WTC11 (cell line): ENCODE results near the gene DISC1. TPM values are rescaled to one million over a fixed set of nuclear protein-coding genes. Genes with fewer than 3 reads are reported as not detected.

ENCODE experiments used
- ATAC-seq: fragments of 200-7000 bp; cut with Tn5 transposase; 2 replicates; pipeline ENCODE4 v1.10.0; 2021; ENCODE audit warnings: mild to moderate bottlenecking, moderate library complexity
- CTCF ChIA-PET: fragments of 300-600 bp; sonication (Branson Sonifier 250); formaldehyde crosslinking; loops from one replicate; lab custom pipeline; 2021; ENCODE audit warnings: antibody characterized with exemption; lab: Charles Lee
- POLR2A ChIA-PET: fragments of 350-600 bp; sonication (Branson Sonifier 250); formaldehyde crosslinking; loops from one replicate; lab custom pipeline; 2021; ENCODE audit warnings: antibody characterized with exemption; lab: Charles Lee
- DNase-seq: peaks from one replicate; pipeline ENCODE4 v3.0.0; 2021; ENCODE audit warnings: low spot score
- H3K27ac Mint-ChIP-seq: 2 replicates; pipeline ENCODE4 v1.8.0; 2021; ENCODE audit warnings: mixed read lengths
- H3K27me3 Mint-ChIP-seq: 2 replicates; pipeline ENCODE4 v1.8.0; 2021; ENCODE audit warnings: low read depth, mild to moderate bottlenecking, moderate library complexity, mixed read lengths
- H3K36me3 Mint-ChIP-seq: 2 replicates; pipeline ENCODE4 v1.8.0; 2021; ENCODE audit warnings: mixed read lengths
- H3K4me1 Mint-ChIP-seq: 2 replicates; pipeline ENCODE4 v1.8.0; 2022; ENCODE audit warnings: mixed read lengths
- H3K4me3 Mint-ChIP-seq: 2 replicates; pipeline ENCODE4 v1.8.0; 2021; ENCODE audit warnings: mild to moderate bottlenecking, moderate library complexity, mixed read lengths
- H3K9me3 Mint-ChIP-seq: 2 replicates; pipeline ENCODE4 v1.8.0; 2021; ENCODE audit warnings: mixed read lengths
- ARID4B ChIP-seq: sonication (generic); formaldehyde crosslinking; IDR thresholded peaks from 2 replicates; pipeline ENCODE4 v1.8.0; 2023; ENCODE audit warnings: missing genetic modification reagents, mild to moderate bottlenecking, borderline replicate concordance
- ATF1 ChIP-seq: sonication (generic); formaldehyde crosslinking; IDR thresholded peaks from 2 replicates; pipeline ENCODE4 v1.8.1; 2023; ENCODE audit warnings: mild to moderate bottlenecking, moderate library complexity, missing genetic modification reagents
- E2F1 ChIP-seq: sonication (generic); formaldehyde crosslinking; IDR thresholded peaks from 2 replicates; pipeline ENCODE4 v1.8.0; 2022; ENCODE audit warnings: mild to moderate bottlenecking, missing genetic modification reagents
- ELF4 ChIP-seq: sonication (generic); formaldehyde crosslinking; IDR thresholded peaks from 2 replicates; pipeline ENCODE4 v1.8.1; 2022; ENCODE audit warnings: low read depth, mild to moderate bottlenecking, moderate library complexity, missing genetic modification reagents
- FOXJ3 ChIP-seq: sonication (generic); formaldehyde crosslinking; IDR thresholded peaks from 2 replicates; pipeline ENCODE4 v1.9.0; 2021; ENCODE audit warnings: missing genetic modification reagents, mild to moderate bottlenecking, borderline replicate concordance
- GRHL2 ChIP-seq: fragments of 250-450 bp; sonication (Bioruptor Pico); IDR thresholded peaks from 2 replicates; pipeline ENCODE4 v1.8.0; 2022; ENCODE audit warnings: mild to moderate bottlenecking, moderate library complexity; ENCODE audit not compliant: insufficient replicate concordance, severe bottlenecking
- HMGA2 ChIP-seq: fragments of 250-450 bp; sonication (Bioruptor Pico); IDR thresholded peaks from 2 replicates; pipeline ENCODE4 v1.4.0; 2021; ENCODE audit warnings: mild to moderate bottlenecking, moderate library complexity
- IRF2 ChIP-seq: sonication (generic); formaldehyde crosslinking; IDR thresholded peaks from 2 replicates; pipeline ENCODE4 v1.8.0; 2022; ENCODE audit warnings: low read depth, missing genetic modification reagents, borderline replicate concordance
- NR3C1 ChIP-seq: sonication (generic); formaldehyde crosslinking; conservative IDR thresholded peaks from 2 replicates; pipeline ENCODE4 v1.8.1; 2023; ENCODE audit warnings: low read depth, mild to moderate bottlenecking, missing genetic modification reagents
- SMAD4 ChIP-seq: sonication (generic); formaldehyde crosslinking; IDR thresholded peaks from 2 replicates; pipeline ENCODE4 v1.8.0; 2022; ENCODE audit warnings: mild to moderate bottlenecking, missing genetic modification reagents
- SP1 ChIP-seq: sonication (generic); formaldehyde crosslinking; conservative IDR thresholded peaks from 2 replicates; pipeline ENCODE4 v1.8.1; 2022; ENCODE audit warnings: missing genetic modification reagents
- ZNF121 ChIP-seq: sonication (generic); formaldehyde crosslinking; IDR thresholded peaks from 2 replicates; pipeline ENCODE4 v1.8.0; 2023; ENCODE audit warnings: missing genetic modification reagents
- ZNF232 ChIP-seq: sonication (generic); formaldehyde crosslinking; IDR thresholded peaks from 2 replicates; pipeline ENCODE4 v1.8.0; 2022; ENCODE audit warnings: mild to moderate bottlenecking, missing genetic modification reagents
- total RNA-seq: library from RNA; stranded (reverse); gene quantifications from 3 replicates; pipeline ENCODE4 v1.2.3, GENCODE V29; 2021
- TF ChIP-seq, protein P1 (sequence below): sonication (generic); formaldehyde crosslinking; IDR thresholded peaks from 2 replicates; pipeline ENCODE4 v1.8.1; 2022; ENCODE audit warnings: mild to moderate bottlenecking, missing genetic modification reagents, moderate library complexity, borderline replicate concordance
- TF ChIP-seq, protein P2 (sequence below): sonication (generic); formaldehyde crosslinking; IDR thresholded peaks from 2 replicates; pipeline ENCODE4 v1.8.1; 2022; ENCODE audit warnings: mild to moderate bottlenecking, moderate library complexity, missing genetic modification reagents
- TF ChIP-seq, protein P3 (sequence below): sonication (generic); formaldehyde crosslinking; conservative IDR thresholded peaks from 2 replicates; pipeline ENCODE4 v1.8.1; 2023; ENCODE audit warnings: mild to moderate bottlenecking, low read depth, missing genetic modification reagents, moderate library complexity
- TF ChIP-seq, protein P4 (sequence below): sonication (generic); formaldehyde crosslinking; IDR thresholded peaks from 2 replicates; pipeline ENCODE4 v1.8.0; 2022; ENCODE audit warnings: missing genetic modification reagents
- TF ChIP-seq, protein P5 (sequence below): fragments of 250-450 bp; sonication (Bioruptor Pico); conservative IDR thresholded peaks from 2 replicates; pipeline ENCODE4 v1.9.0; 2021; ENCODE audit warnings: mild to moderate bottlenecking

The DISC1 gene
- total RNA-seq, 1 experiment from 2014 or later: 5.5 TPM

DNA sequence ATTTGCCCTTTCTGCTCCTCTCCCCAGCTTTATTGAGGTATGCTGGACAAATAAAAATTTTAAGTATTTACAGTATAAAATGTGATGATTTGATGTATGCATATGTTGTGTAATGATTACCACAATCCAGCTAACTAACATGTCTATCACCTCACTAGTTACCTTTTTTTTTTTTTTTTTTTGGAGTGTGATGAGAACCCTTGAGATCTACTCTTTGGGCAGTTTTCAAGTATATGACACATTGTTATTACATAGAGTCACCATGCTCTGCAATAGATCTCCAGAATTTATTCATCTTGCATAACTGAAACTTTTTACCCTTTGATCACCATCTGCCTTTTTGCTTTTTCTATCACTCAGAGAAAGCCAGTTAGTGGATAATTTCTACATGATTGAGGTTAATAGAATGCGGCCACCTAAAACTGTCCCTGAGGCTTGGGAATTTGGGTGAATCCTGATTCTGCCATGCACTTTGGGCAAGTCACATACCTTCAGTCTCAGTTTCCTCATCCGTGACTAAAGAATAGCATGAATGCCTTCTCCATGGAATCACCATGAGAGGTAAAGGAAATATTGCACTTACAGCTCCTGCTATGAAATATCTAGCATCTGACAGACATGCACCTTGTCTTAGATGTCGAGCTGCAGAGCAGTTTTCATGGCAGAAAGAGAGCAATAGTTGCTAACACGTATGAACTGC, 295.2 kb downstream of the DISC1 start (continued):
- TF ChIP-seq GRHL2 (CRISPR knock-in tag): no peak
- TF ChIP-seq SP1: no peak
- TF ChIP-seq, protein P1, sequence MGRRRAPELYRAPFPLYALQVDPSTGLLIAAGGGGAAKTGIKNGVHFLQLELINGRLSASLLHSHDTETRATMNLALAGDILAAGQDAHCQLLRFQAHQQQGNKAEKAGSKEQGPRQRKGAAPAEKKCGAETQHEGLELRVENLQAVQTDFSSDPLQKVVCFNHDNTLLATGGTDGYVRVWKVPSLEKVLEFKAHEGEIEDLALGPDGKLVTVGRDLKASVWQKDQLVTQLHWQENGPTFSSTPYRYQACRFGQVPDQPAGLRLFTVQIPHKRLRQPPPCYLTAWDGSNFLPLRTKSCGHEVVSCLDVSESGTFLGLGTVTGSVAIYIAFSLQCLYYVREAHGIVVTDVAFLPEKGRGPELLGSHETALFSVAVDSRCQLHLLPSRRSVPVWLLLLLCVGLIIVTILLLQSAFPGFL (CRISPR knock-in tag): no peak
- TF ChIP-seq, all 79 proteins: peak for 0

- H3K4me1 Mint-ChIP-seq: peaks cover 22% of the 10 kb centered on the region
- H3K27ac Mint-ChIP-seq: no peak overlapping the region
- CTCF ChIA-PET: interaction anchor here (0.6 to 1.5 kb wide), 2 partner anchors 8 to 40 kb away, joined by 4 to 5 read pairs; no protein-coding TSS in a partner anchor
- TF ChIP-seq, protein P2, sequence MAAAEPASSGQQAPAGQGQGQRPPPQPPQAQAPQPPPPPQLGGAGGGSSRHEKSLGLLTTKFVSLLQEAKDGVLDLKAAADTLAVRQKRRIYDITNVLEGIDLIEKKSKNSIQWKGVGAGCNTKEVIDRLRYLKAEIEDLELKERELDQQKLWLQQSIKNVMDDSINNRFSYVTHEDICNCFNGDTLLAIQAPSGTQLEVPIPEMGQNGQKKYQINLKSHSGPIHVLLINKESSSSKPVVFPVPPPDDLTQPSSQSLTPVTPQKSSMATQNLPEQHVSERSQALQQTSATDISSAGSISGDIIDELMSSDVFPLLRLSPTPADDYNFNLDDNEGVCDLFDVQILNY (CRISPR knock-in tag): no peak
- no peak for TF ChIP-seq ZNF121 (CRISPR knock-in tag)
- TF ChIP-seq FOXJ3: no peak
- no peak for TF ChIP-seq ATF1 (CRISPR knock-in tag)
- TF ChIP-seq, protein P3, sequence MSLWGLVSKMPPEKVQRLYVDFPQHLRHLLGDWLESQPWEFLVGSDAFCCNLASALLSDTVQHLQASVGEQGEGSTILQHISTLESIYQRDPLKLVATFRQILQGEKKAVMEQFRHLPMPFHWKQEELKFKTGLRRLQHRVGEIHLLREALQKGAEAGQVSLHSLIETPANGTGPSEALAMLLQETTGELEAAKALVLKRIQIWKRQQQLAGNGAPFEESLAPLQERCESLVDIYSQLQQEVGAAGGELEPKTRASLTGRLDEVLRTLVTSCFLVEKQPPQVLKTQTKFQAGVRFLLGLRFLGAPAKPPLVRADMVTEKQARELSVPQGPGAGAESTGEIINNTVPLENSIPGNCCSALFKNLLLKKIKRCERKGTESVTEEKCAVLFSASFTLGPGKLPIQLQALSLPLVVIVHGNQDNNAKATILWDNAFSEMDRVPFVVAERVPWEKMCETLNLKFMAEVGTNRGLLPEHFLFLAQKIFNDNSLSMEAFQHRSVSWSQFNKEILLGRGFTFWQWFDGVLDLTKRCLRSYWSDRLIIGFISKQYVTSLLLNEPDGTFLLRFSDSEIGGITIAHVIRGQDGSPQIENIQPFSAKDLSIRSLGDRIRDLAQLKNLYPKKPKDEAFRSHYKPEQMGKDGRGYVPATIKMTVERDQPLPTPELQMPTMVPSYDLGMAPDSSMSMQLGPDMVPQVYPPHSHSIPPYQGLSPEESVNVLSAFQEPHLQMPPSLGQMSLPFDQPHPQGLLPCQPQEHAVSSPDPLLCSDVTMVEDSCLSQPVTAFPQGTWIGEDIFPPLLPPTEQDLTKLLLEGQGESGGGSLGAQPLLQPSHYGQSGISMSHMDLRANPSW (CRISPR knock-in tag): no peak
- no peak for TF ChIP-seq IRF2 (CRISPR knock-in tag)
- TF ChIP-seq ZNF232 (CRISPR knock-in tag): no peak
- no peak for TF ChIP-seq HMGA2
- TF ChIP-seq ARID4B (CRISPR knock-in tag): no peak
- no peak for TF ChIP-seq ELF4 (CRISPR knock-in tag)
- TF ChIP-seq SMAD4 (CRISPR knock-in tag): no peak
- TF ChIP-seq NR3C1 (CRISPR knock-in tag): no peak
- TF ChIP-seq, protein P4, sequence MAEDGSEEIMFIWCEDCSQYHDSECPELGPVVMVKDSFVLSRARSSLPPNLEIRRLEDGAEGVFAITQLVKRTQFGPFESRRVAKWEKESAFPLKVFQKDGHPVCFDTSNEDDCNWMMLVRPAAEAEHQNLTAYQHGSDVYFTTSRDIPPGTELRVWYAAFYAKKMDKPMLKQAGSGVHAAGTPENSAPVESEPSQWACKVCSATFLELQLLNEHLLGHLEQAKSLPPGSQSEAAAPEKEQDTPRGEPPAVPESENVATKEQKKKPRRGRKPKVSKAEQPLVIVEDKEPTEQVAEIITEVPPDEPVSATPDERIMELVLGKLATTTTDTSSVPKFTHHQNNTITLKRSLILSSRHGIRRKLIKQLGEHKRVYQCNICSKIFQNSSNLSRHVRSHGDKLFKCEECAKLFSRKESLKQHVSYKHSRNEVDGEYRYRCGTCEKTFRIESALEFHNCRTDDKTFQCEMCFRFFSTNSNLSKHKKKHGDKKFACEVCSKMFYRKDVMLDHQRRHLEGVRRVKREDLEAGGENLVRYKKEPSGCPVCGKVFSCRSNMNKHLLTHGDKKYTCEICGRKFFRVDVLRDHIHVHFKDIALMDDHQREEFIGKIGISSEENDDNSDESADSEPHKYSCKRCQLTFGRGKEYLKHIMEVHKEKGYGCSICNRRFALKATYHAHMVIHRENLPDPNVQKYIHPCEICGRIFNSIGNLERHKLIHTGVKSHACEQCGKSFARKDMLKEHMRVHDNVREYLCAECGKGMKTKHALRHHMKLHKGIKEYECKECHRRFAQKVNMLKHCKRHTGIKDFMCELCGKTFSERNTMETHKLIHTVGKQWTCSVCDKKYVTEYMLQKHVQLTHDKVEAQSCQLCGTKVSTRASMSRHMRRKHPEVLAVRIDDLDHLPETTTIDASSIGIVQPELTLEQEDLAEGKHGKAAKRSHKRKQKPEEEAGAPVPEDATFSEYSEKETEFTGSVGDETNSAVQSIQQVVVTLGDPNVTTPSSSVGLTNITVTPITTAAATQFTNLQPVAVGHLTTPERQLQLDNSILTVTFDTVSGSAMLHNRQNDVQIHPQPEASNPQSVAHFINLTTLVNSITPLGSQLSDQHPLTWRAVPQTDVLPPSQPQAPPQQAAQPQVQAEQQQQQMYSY (CRISPR knock-in tag): no peak
- TF ChIP-seq, protein P5, sequence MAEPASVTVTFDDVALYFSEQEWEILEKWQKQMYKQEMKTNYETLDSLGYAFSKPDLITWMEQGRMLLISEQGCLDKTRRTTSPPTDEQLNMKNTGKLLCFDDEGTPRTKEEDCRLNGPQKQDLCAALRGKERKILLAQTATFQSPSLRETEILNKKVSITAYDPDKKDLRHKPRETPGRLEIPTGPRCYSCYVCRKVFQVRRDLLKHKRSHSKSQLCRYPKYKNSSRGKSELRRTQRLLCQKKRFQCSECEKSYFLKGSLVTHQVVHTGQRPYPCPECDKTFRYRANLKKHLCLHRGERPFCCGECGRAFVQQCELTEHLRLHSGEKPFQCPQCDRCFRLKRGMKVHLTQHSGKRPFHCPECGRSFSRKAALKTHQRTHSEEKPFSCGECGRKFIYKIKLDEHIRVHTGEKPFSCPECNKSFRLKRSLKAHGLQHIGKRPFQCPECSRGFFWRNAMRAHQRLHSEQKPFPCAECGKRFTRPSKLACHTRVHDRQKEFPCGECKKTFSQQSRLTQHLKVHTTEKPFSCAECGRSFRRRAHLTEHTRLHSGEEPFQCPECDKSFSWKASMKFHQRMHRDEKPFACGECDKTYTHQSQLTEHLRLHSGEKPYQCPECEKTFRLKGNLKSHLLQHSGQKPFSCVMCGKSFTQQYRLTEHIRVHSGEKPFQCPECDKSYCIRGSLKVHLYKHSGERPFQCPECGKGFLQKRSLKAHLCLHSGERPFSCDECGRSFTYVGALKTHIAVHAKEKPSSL (CRISPR knock-in tag): no peak
- no peak for TF ChIP-seq E2F1 (CRISPR knock-in tag)
Measured at GRCh38 chr1:231923491-231924041, 297.0 kb downstream of the DISC1 start.

More at GRCh38 chr1:231923491-231924041, 297.0 kb downstream of the DISC1 start:
- no peak overlapping the region for H3K4me3 Mint-ChIP-seq
- no peaks in the 10 kb centered on the region for H3K36me3 Mint-ChIP-seq
- POLR2A ChIA-PET: no interaction called here
- ATAC-seq: no peak
- H3K27me3 Mint-ChIP-seq: peaks cover 10% of the 10 kb centered on the region
- no peak for DNase-seq
- H3K9me3 Mint-ChIP-seq: no peaks in the 10 kb centered on the region
